Neural progenitor cell (in vitro differentiated cells): ENCODE measurements around the gene ABCF1. TPM values are rescaled to one million over a fixed set of nuclear protein-coding genes. Genes with fewer than 3 reads are reported as not detected.

Experiments
- DNase-seq: peaks from one replicate; pipeline ENCODE4 v3.0.0-alpha.2; 2016; ENCODE audit warnings: low spot score
- H2AFZ ChIP-seq: fragments of 200-600 bp; sonication (generic); replicated peaks from 2 replicates; pipeline ENCODE4 v1.6.1; 2016; ENCODE audit warnings: antibody characterized with exemption
- H3F3A ChIP-seq: fragments of 200-600 bp; sonication (generic); 2 replicates; pipeline ENCODE4 v1.6.1; 2016; ENCODE audit warnings: antibody characterized with exemption, low read depth
- H3K27ac ChIP-seq: fragments of 200-600 bp; sonication (generic); 2 replicates; pipeline ENCODE4 v1.5.1; 2016; ENCODE audit warnings: mild to moderate bottlenecking
- H3K27me3 ChIP-seq: fragments of 200-600 bp; sonication (generic); 2 replicates; pipeline ENCODE4 v1.6.1; 2016; ENCODE audit warnings: mild to moderate bottlenecking, moderate library complexity
- H3K36me3 ChIP-seq: fragments of 200-600 bp; sonication (generic); 2 replicates; pipeline ENCODE4 v1.5.1; 2016
- H3K4me1 ChIP-seq: fragments of 200-600 bp; sonication (generic); 2 replicates; pipeline ENCODE4 v1.6.1; 2016; ENCODE audit warnings: mixed run types
- H3K4me2 ChIP-seq: fragments of 200-600 bp; sonication (generic); 2 replicates; pipeline ENCODE4 v1.6.1; 2016
- H3K4me3 ChIP-seq: fragments of 200-600 bp; sonication (generic); 2 replicates; pipeline ENCODE4 v1.5.1; 2016
- H3K79me2 ChIP-seq: fragments of 200-600 bp; sonication (generic); 2 replicates; pipeline ENCODE4 v1.6.1; 2016; ENCODE audit warnings: low read depth
- H3K9ac ChIP-seq: fragments of 200-600 bp; sonication (generic); 2 replicates; pipeline ENCODE4 v1.6.1; 2016
- H3K9me3 ChIP-seq: fragments of 200-600 bp; sonication (generic); 2 replicates; pipeline ENCODE4 v1.5.1; 2016; ENCODE audit warnings: low read depth
- H4K20me1 ChIP-seq: fragments of 200-600 bp; sonication (generic); 2 replicates; pipeline ENCODE4 v1.6.1; 2016; ENCODE audit warnings: low read depth
- H3K27ac Mint-ChIP-seq: 3 replicates; pipeline ENCODE4 v1.8.0; 2021; ENCODE audit warnings: mixed read lengths
- H3K27me3 Mint-ChIP-seq: 2 replicates; pipeline ENCODE4 v1.8.0; 2022; ENCODE audit warnings: low read depth, mild to moderate bottlenecking, inconsistent platforms, moderate library complexity, mixed read lengths; ENCODE audit not compliant: insufficient read depth
- H3K36me3 Mint-ChIP-seq: 3 replicates; pipeline ENCODE4 v1.8.0; 2021; ENCODE audit warnings: mixed read lengths
- H3K4me1 Mint-ChIP-seq: 3 replicates; pipeline ENCODE4 v1.8.0; 2021; ENCODE audit warnings: mixed read lengths
- H3K4me3 Mint-ChIP-seq: 3 replicates; pipeline ENCODE4 v1.8.0; 2021; ENCODE audit warnings: mild to moderate bottlenecking, moderate library complexity, mixed read lengths
- H3K9me3 Mint-ChIP-seq: 3 replicates; pipeline ENCODE4 v1.8.0; 2020; ENCODE audit warnings: mixed read lengths
- EZH2 ChIP-seq: fragments of 200-600 bp; sonication (generic); IDR thresholded peaks from 2 replicates; pipeline ENCODE4 v1.6.1; 2017; ENCODE audit warnings: antibody characterized with exemption, mild to moderate bottlenecking, moderate library complexity
- EZH2phosphoT487 ChIP-seq: fragments of 200-600 bp; sonication (generic); IDR thresholded peaks from 2 replicates; pipeline ENCODE4 v1.6.1; 2017; ENCODE audit warnings: antibody characterized with exemption
- total RNA-seq: library from RNA; depleted of rRNA; stranded (reverse); fragments of >200 nt; gene quantifications from 2 replicates; pipeline ENCODE4 v1.2.3, GENCODE V29; 2015; ENCODE audit warnings: low replicate concordance
- TF ChIP-seq, protein P1 (sequence below): fragments of 200-600 bp; sonication (generic); IDR thresholded peaks from 2 replicates; pipeline ENCODE4 v1.5.1; 2017; ENCODE audit warnings: antibody characterized with exemption, mild to moderate bottlenecking

The ABCF1 gene
- total RNA-seq, 1 donor from 2014 or later, result 43.9 TPM

DNA sequence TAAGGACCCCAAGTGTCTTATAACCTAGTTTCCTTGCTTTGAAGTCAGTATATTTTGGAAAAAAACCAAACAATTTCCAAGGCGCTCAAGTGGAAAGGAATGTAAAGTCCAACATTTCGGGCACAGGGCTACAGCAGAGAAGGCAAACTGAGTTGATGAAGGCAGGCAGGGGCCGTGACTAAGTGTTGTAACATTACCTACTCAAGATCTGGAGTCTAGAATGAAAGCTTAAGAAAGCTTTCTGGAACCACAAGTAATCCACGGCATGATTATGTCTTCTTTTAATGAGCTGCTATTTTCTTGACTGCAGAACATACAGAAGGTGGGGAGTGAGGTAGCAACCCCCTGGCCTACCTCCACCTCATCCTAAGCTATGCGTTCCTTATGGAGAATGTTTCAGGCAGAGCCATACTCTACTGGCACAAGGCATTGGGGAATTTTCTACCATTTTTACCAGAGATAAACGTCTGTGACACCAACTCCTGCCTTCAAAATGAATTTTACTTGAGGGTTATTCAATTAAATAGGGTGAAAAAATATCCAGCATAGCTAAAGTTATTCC lies 41.5 kb downstream of the ABCF1 start:
- Mint-ChIP-seq H3K9me3 (peaks cover 7% of the 10 kb centered on the region), H3K4me1 (peaks cover 49% of the 10 kb centered on the region), H3K36me3 (peaks cover 39% of the 10 kb centered on the region), H3K4me3 (peak overlapping the region; percentile 46), H3K27me3 (peaks cover 28% of the 10 kb centered on the region), H3K27ac (no peak overlapping the region)
- H4K20me1 ChIP-seq, result peaks cover 72% of the 10 kb centered on the region
- peak; percentile 32 for DNase-seq
- no peak overlapping the region for H3K4me3 ChIP-seq
- H3K4me2 ChIP-seq, result peak overlapping the region; percentile 97
- peaks cover 59% of the 10 kb centered on the region for H3F3A ChIP-seq
- peak overlapping the region; percentile 100 for H3K27ac ChIP-seq
- no peaks in the 10 kb centered on the region for H3K27me3 ChIP-seq
- peaks cover 23% of the 10 kb centered on the region for H3K4me1 ChIP-seq
- no peak overlapping the region for H2AFZ ChIP-seq
- H3K9me3 ChIP-seq, result no peaks in the 10 kb centered on the region
- H3K79me2 ChIP-seq, result peaks cover 88% of the 10 kb centered on the region
- H3K36me3 ChIP-seq, result peaks cover 24% of the 10 kb centered on the region
- TF ChIP-seq, protein P1, sequence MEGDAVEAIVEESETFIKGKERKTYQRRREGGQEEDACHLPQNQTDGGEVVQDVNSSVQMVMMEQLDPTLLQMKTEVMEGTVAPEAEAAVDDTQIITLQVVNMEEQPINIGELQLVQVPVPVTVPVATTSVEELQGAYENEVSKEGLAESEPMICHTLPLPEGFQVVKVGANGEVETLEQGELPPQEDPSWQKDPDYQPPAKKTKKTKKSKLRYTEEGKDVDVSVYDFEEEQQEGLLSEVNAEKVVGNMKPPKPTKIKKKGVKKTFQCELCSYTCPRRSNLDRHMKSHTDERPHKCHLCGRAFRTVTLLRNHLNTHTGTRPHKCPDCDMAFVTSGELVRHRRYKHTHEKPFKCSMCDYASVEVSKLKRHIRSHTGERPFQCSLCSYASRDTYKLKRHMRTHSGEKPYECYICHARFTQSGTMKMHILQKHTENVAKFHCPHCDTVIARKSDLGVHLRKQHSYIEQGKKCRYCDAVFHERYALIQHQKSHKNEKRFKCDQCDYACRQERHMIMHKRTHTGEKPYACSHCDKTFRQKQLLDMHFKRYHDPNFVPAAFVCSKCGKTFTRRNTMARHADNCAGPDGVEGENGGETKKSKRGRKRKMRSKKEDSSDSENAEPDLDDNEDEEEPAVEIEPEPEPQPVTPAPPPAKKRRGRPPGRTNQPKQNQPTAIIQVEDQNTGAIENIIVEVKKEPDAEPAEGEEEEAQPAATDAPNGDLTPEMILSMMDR, result no peak
- no peak for TF ChIP-seq EZH2phosphoT487
- no peak for TF ChIP-seq EZH2
- no peak overlapping the region for H3K9ac ChIP-seq

- peaks cover 65% of the 10 kb centered on the region for H4K20me1 ChIP-seq
- H2AFZ ChIP-seq, result no peak overlapping the region
- DNase-seq, result no peak
- H3K4me1 Mint-ChIP-seq, result peaks cover 51% of the 10 kb centered on the region
- no peaks in the 10 kb centered on the region for H3K9me3 ChIP-seq
- no peak overlapping the region for H3K9ac ChIP-seq
- H3K4me3 Mint-ChIP-seq, result peak overlapping the region; percentile 96
- peak overlapping the region; percentile 97 for H3K4me2 ChIP-seq
- peak overlapping the region; percentile 77 for H3K4me3 ChIP-seq
- peaks cover 38% of the 10 kb centered on the region for H3K36me3 Mint-ChIP-seq
- H3K27ac ChIP-seq, result peak overlapping the region; percentile 100
- peaks cover 93% of the 10 kb centered on the region for H3K79me2 ChIP-seq
- H3K4me1 ChIP-seq, result peaks cover 23% of the 10 kb centered on the region
- H3K27me3 Mint-ChIP-seq, result peaks cover 31% of the 10 kb centered on the region
- H3K27me3 ChIP-seq, result no peaks in the 10 kb centered on the region
- no peak for TF ChIP-seq EZH2phosphoT487
- no peak for TF ChIP-seq EZH2
- TF ChIP-seq, protein P1, result no peak
- peaks cover 53% of the 10 kb centered on the region for H3F3A ChIP-seq
- H3K9me3 Mint-ChIP-seq, result peaks cover 7% of the 10 kb centered on the region
- H3K36me3 ChIP-seq, result peaks cover 24% of the 10 kb centered on the region
- H3K27ac Mint-ChIP-seq, result peak overlapping the region; percentile 65
Measured at GRCh38 chr6:30613251-30614043, 42.2 kb downstream of the ABCF1 start.

- H3K9me3 Mint-ChIP-seq, result peaks cover 7% of the 10 kb centered on the region
- Histone ChIP-seq H2AFZ (no peak overlapping the region), H3K27ac (peak overlapping the region; percentile 100), H3K79me2 (peaks cover 93% of the 10 kb centered on the region), H3F3A (peaks cover 50% of the 10 kb centered on the region), H3K9ac (peak overlapping the region; percentile 99), H3K4me2 (peak overlapping the region; percentile 97), H3K36me3 (peaks cover 16% of the 10 kb centered on the region), H3K9me3 (no peaks in the 10 kb centered on the region), H3K4me1 (peaks cover 23% of the 10 kb centered on the region), H3K27me3 (no peaks in the 10 kb centered on the region), H3K4me3 (peak overlapping the region; percentile 77), H4K20me1 (peaks cover 59% of the 10 kb centered on the region)
- H3K4me1 Mint-ChIP-seq, result peaks cover 58% of the 10 kb centered on the region
- peak overlapping the region; percentile 96 for H3K4me3 Mint-ChIP-seq
- DNase-seq, result peak; percentile 11
- H3K27ac Mint-ChIP-seq, result peak overlapping the region; percentile 65
- peaks cover 28% of the 10 kb centered on the region for H3K27me3 Mint-ChIP-seq
- TF ChIP-seq, protein P1, result no peak
- TF ChIP-seq EZH2phosphoT487, result no peak
- no peak for TF ChIP-seq EZH2
- peaks cover 32% of the 10 kb centered on the region for H3K36me3 Mint-ChIP-seq
Measured at GRCh38 chr6:30614044-30614842, 43.0 kb downstream of the ABCF1 start.
